GM12872 (cell line): ENCODE measurements around the gene ARPC1A.

Experiments
- CTCF ChIP-seq: IDR thresholded peaks from 3 replicates; pipeline ENCODE4 v1.5.1; 2011; ENCODE audit warnings: low read depth, mild to moderate bottlenecking, low read length, moderate library complexity; ENCODE audit not compliant: insufficient read depth

ARPC1A gene

DNA sequence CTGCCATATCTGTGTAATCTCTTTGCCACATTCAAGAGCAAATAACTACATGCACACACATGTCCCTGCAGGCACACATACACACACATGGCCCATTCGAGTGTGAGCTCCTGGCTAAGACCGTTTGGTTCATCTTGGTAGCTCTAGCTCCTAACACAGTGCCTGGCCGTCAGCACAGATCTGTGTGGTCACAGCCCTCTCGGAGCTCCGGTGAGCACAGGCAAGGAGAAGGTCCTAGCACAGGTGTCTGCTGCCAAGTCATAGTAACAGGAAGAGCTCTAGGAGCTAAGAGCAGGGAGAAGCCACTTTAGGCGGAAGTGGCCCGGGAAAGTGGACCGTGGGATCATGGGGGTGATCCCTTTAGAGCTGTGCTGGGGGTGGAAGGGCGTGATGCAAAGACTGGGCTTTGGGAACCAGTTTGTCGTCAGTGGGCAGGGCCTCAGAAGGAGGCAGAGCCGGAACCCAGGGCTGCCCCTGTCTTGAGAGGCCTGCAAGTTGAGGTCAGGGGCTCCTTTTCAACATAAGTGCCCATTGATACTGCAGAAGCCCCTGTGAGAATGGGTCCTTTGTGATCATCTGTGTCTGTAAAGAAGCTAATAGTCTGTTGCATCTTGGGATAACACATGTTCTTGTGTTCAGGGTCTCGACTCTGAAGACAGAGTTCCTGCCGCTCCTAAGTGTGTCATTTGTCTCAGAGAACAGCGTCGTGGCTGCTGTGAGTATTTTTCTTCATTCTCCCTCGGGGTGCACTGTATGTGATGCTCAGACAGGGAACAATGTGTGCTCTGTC is 32.2 kb downstream of the ARPC1A start:
- TF ChIP-seq CTCF: no peak

GRCh38 chr7:99359465-99360154 is 33.9 kb downstream of the ARPC1A start:
- TF ChIP-seq CTCF: no peak

GRCh38 chr7:99362801-99363200 is 37.1 kb downstream of the ARPC1A start:
- no peak for TF ChIP-seq CTCF

GRCh38 chr7:99363286-99363685 is 37.6 kb downstream of the ARPC1A start:
- TF ChIP-seq CTCF: no peak

GRCh38 chr7:99365318-99366141 is 39.8 kb downstream of the ARPC1A start:
- TF ChIP-seq CTCF: peak; percentile 76

- no peak for TF ChIP-seq CTCF
Observed at GRCh38 chr7:99366646-99367045, 40.9 kb downstream of the ARPC1A start.
